Neural cell (in vitro differentiated cells): ENCODE data around the gene BLVRA. TPM values are rescaled to one million over a fixed set of nuclear protein-coding genes. Genes with fewer than 3 reads are reported as not detected.

Source experiments
- H2AFZ ChIP-seq: fragments of 200-600, 300-800 bp; sonication (generic), shearing (Covaris generic); 2 replicates; pipeline ENCODE4 v1.6.0; 2014; ENCODE audit warnings: low read depth, mild to moderate bottlenecking, antibody characterized with exemption, low read length, moderate library complexity
- H3F3A ChIP-seq: fragments of 200-600 bp; shearing (Covaris generic); 2 replicates; pipeline ENCODE4 v1.6.1; 2016; ENCODE audit warnings: mild to moderate bottlenecking, moderate library complexity, mixed read lengths, antibody characterized with exemption, low read length; ENCODE audit not compliant: insufficient read depth, poor library complexity, severe bottlenecking
- H3K27ac ChIP-seq: fragments of 200-600, 300-800 bp; sonication (generic), shearing (Covaris generic); 2 replicates; pipeline ENCODE4 v1.5.1; 2014; ENCODE audit warnings: mild to moderate bottlenecking, low read length, moderate library complexity
- H3K27me3 ChIP-seq: fragments of 300-800, 200-600 bp; sonication (generic), shearing (Covaris generic); 2 replicates; pipeline ENCODE4 v1.6.0; 2014; ENCODE audit warnings: mild to moderate bottlenecking, low read depth, low read length, moderate library complexity; ENCODE audit not compliant: insufficient read depth
- H3K36me3 ChIP-seq: fragments of 300-800, 200-600 bp; sonication (generic), shearing (Covaris generic); 2 replicates; pipeline ENCODE4 v1.5.1; 2014; ENCODE audit warnings: mild to moderate bottlenecking, antibody characterized with exemption, low read length, moderate library complexity; ENCODE audit not compliant: insufficient read depth
- H3K4me2 ChIP-seq: fragments of 300-800, 200-600 bp; sonication (generic), shearing (Covaris generic); 2 replicates; pipeline ENCODE4 v1.6.0; 2014; ENCODE audit warnings: mild to moderate bottlenecking, low read length
- H3K4me3 ChIP-seq: fragments of 300-800, 200-600 bp; sonication (generic), shearing (Covaris generic); 2 replicates; pipeline ENCODE4 v1.5.1; 2014; ENCODE audit warnings: mild to moderate bottlenecking, low read length, moderate library complexity
- H3K79me2 ChIP-seq: fragments of 200-600 bp; shearing (Covaris generic); replicated peaks from 2 replicates; pipeline ENCODE4 v1.6.0; 2014; ENCODE audit warnings: mild to moderate bottlenecking, low read length, moderate library complexity; ENCODE audit not compliant: insufficient read depth
- H3K9ac ChIP-seq: fragments of 300-800, 200-600 bp; sonication (generic), shearing (Covaris generic); 2 replicates; pipeline ENCODE4 v1.6.1; 2016; ENCODE audit warnings: mild to moderate bottlenecking, low read length, mixed read lengths
- H3K9me2 ChIP-seq: fragments of 200-600 bp; shearing (Covaris generic); 2 replicates; pipeline ENCODE4 v1.6.1; 2016; ENCODE audit warnings: mild to moderate bottlenecking, low read length, mixed read lengths; ENCODE audit not compliant: insufficient read depth
- H3K9me3 ChIP-seq: fragments of 200-600, 300-800 bp; sonication (generic), shearing (Covaris generic); 2 replicates; pipeline ENCODE4 v1.6.1; 2016; ENCODE audit warnings: mild to moderate bottlenecking, mixed run types, low read length, moderate library complexity, mixed read lengths
- H4K20me1 ChIP-seq: fragments of 200-600 bp; shearing (Covaris generic); 2 replicates; pipeline ENCODE4 v1.6.1; 2016; ENCODE audit warnings: mild to moderate bottlenecking, mixed run types; ENCODE audit not compliant: insufficient read depth
- EP300 ChIP-seq: fragments of 450-650 bp; conservative IDR thresholded peaks from 2 replicates; pipeline ENCODE4 v1.6.1; 2014; ENCODE audit warnings: antibody characterized with exemption, mild to moderate bottlenecking, moderate library complexity; ENCODE audit not compliant: poor library complexity, severe bottlenecking
- EZH2 ChIP-seq: fragments of 200-600, 300-800 bp; shearing (Covaris generic), sonication (generic); IDR thresholded peaks from 2 replicates; pipeline ENCODE4 v1.6.1; 2014; ENCODE audit warnings: antibody characterized with exemption, low read length, borderline replicate concordance, mild to moderate bottlenecking; ENCODE audit not compliant: insufficient read depth, poor library complexity, severe bottlenecking
- MXI1 ChIP-seq: fragments of 450-650 bp; conservative IDR thresholded peaks from 2 replicates; pipeline ENCODE4 v1.6.1; 2014; ENCODE audit warnings: antibody characterized with exemption, mild to moderate bottlenecking; ENCODE audit not compliant: poor library complexity, severe bottlenecking
- POLR2AphosphoS5 ChIP-seq: IDR thresholded peaks from 2 replicates; pipeline ENCODE4 v1.6.1; 2012
- RAD21 ChIP-seq: fragments of 450-650 bp; conservative IDR thresholded peaks from 2 replicates; pipeline ENCODE4 v1.6.1; 2014; ENCODE audit warnings: antibody characterized with exemption, mild to moderate bottlenecking, moderate library complexity
- REST ChIP-seq: IDR thresholded peaks from 2 replicates; pipeline ENCODE4 v1.6.1; 2012; ENCODE audit warnings: borderline replicate concordance
- SMC3 ChIP-seq: fragments of 450-650 bp; conservative IDR thresholded peaks from 2 replicates; pipeline ENCODE4 v1.6.1; 2014; ENCODE audit warnings: antibody characterized with exemption, mild to moderate bottlenecking, moderate library complexity; ENCODE audit not compliant: poor library complexity
- TAF1 ChIP-seq: IDR thresholded peaks from 2 replicates; pipeline ENCODE4 v1.6.1; 2012; ENCODE audit warnings: low read depth
- polyA plus RNA-seq: library from polyadenylated mRNA; depleted of rRNA; stranded (reverse); fragments of >200 nt; gene quantifications from 2 replicates; pipeline ENCODE4 v1.2.3, GENCODE V29; 2014
- TF ChIP-seq, protein P1 (sequence below): fragments of 450-650 bp; IDR thresholded peaks from 2 replicates; pipeline ENCODE4 v1.5.1; 2014; ENCODE audit warnings: antibody characterized with exemption, mild to moderate bottlenecking, moderate library complexity; ENCODE audit not compliant: poor library complexity, severe bottlenecking

BLVRA gene
- polyA plus RNA-seq, 1 donor from 2014 or later = 12.4 TPM

- H3K9me2 ChIP-seq = no peaks in the 10 kb centered on the region
- no peak overlapping the region for H3K4me3 ChIP-seq
- no peak overlapping the region for H3K9ac ChIP-seq
- H3K36me3 ChIP-seq = no peaks in the 10 kb centered on the region
- no peaks in the 10 kb centered on the region for H4K20me1 ChIP-seq
- H3F3A ChIP-seq = no peaks in the 10 kb centered on the region
- H3K27ac ChIP-seq = no peak overlapping the region
- H3K27me3 ChIP-seq = no peaks in the 10 kb centered on the region
- TF ChIP-seq SMC3 (no peak), POLR2AphosphoS5 (no peak), REST (no peak), RAD21 (no peak), EP300 (no peak), MXI1 (no peak), EZH2 (no peak), TAF1 (no peak)
- TF ChIP-seq, protein P1, sequence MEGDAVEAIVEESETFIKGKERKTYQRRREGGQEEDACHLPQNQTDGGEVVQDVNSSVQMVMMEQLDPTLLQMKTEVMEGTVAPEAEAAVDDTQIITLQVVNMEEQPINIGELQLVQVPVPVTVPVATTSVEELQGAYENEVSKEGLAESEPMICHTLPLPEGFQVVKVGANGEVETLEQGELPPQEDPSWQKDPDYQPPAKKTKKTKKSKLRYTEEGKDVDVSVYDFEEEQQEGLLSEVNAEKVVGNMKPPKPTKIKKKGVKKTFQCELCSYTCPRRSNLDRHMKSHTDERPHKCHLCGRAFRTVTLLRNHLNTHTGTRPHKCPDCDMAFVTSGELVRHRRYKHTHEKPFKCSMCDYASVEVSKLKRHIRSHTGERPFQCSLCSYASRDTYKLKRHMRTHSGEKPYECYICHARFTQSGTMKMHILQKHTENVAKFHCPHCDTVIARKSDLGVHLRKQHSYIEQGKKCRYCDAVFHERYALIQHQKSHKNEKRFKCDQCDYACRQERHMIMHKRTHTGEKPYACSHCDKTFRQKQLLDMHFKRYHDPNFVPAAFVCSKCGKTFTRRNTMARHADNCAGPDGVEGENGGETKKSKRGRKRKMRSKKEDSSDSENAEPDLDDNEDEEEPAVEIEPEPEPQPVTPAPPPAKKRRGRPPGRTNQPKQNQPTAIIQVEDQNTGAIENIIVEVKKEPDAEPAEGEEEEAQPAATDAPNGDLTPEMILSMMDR = no peak
- H3K4me2 ChIP-seq = no peak overlapping the region
- no peaks in the 10 kb centered on the region for H3K9me3 ChIP-seq
- H3K79me2 ChIP-seq = no peaks in the 10 kb centered on the region
- H2AFZ ChIP-seq = no peak overlapping the region
Measured at GRCh38 chr7:43790006-43790405, 31.5 kb downstream of the BLVRA start.

- Histone ChIP-seq H2AFZ (no peak overlapping the region), H3K9me2 (no peaks in the 10 kb centered on the region), H3K79me2 (no peaks in the 10 kb centered on the region), H3K36me3 (no peaks in the 10 kb centered on the region), H3K4me3 (no peak overlapping the region), H3K9ac (no peak overlapping the region), H3K27me3 (no peaks in the 10 kb centered on the region), H3K27ac (no peak overlapping the region), H3F3A (no peaks in the 10 kb centered on the region), H3K9me3 (no peaks in the 10 kb centered on the region), H4K20me1 (no peaks in the 10 kb centered on the region), H3K4me2 (no peak overlapping the region)
- TF ChIP-seq, protein P1 = no peak
- TF ChIP-seq EZH2 (no peak), POLR2AphosphoS5 (no peak), MXI1 (no peak)
Measured at GRCh38 chr7:43790834-43791233, 32.4 kb downstream of the BLVRA start.
